Activated naive CD8-positive, alpha-beta T cell treated with anti-CD3 and anti-CD28 coated beads, Interleukin-2, amount 50 U/mL, for 24 hours (primary cell): ENCODE measurements around the gene DYNC1H1.
A peak's percentile ranks its signal among the peaks of the same experiment; 100 is the strongest.

Source experiments
- ATAC-seq: fragments of 150-1000 bp; cut with Tn5 transposase; one replicate; pipeline ENCODE4 v1.10.0; 2021
- DNase-seq: peaks from one replicate; pipeline ENCODE4 v3.0.0; 2021
- H3K27ac Mint-ChIP-seq: one replicate; pipeline ENCODE4 v1.8.0; 2021; ENCODE audit warnings: mild to moderate bottlenecking, mixed read lengths
- H3K27me3 Mint-ChIP-seq: one replicate; pipeline ENCODE4 v1.8.0; 2021; ENCODE audit warnings: mixed read lengths
- H3K36me3 Mint-ChIP-seq: one replicate; pipeline ENCODE4 v1.8.0; 2021; ENCODE audit warnings: low read depth, mixed read lengths
- H3K4me1 Mint-ChIP-seq: one replicate; pipeline ENCODE4 v1.8.0; 2021; ENCODE audit warnings: mixed read lengths
- H3K4me3 Mint-ChIP-seq: one replicate; pipeline ENCODE4 v1.8.0; 2021; ENCODE audit warnings: mild to moderate bottlenecking, moderate library complexity, mixed read lengths
- H3K9me3 Mint-ChIP-seq: one replicate; pipeline ENCODE4 v1.8.0; 2021; ENCODE audit warnings: mixed read lengths

DYNC1H1 gene

DNA sequence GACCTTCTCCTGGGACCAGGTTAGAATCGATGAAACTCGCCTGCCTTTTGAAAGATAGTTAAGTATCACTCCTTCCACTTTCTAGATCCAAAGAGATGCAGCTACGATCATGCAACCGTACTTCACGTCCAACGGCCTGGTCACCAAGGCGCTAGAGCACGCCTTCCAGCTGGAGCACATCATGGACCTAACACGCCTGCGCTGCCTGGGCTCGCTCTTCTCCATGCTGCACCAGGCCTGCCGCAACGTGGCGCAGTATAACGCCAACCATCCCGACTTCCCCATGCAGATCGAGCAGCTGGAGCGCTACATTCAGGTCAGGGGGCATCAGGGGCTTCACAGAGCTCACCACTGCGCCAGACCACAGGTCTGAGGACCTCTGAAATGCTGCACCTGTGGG is 51.4 kb downstream of the DYNC1H1 start:
- no peak for DNase-seq
- no peak overlapping the region for H3K27ac Mint-ChIP-seq
- H3K4me1 Mint-ChIP-seq, result peaks cover 19% of the 10 kb centered on the region
- H3K36me3 Mint-ChIP-seq, result peaks cover 67% of the 10 kb centered on the region
- H3K9me3 Mint-ChIP-seq, result no peaks in the 10 kb centered on the region
- no peaks in the 10 kb centered on the region for H3K27me3 Mint-ChIP-seq
- no peak overlapping the region for H3K4me3 Mint-ChIP-seq
- ATAC-seq, result no peak

DNA sequence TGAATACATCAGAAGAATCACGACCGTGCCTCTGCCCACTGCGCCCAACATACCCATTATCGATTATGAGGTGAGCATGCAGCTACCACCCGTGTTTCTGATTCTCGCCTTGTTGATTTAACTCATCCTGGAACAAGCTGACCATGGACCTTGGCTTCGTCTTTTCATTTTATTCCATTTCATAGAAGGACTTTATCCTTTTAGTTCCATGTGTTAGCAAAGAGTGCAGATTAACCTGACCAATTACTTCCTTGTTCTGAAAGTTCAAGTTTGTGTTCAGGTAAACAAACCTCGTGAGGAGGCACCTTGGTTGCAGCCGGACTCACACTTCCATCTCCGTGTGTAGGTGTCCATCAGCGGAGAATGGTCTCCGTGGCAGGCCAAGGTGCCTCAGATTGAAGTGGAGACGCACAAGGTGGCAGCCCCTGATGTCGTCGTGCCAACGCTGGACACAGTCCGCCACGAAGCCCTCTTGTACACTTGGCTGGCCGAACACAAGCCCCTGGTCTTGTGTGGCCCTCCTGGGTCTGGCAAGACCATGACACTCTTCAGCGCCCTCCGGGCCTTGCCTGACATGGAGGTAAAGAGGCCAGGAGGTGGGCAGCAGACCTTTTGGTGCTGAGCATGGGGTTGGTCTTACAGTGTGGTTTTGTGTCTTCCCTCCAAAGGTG is 52.2 kb downstream of the DYNC1H1 start:
- H3K27ac Mint-ChIP-seq, result no peak overlapping the region
- no peaks in the 10 kb centered on the region for H3K27me3 Mint-ChIP-seq
- ATAC-seq, result no peak
- peaks cover 25% of the 10 kb centered on the region for H3K4me1 Mint-ChIP-seq
- no peak for DNase-seq
- H3K9me3 Mint-ChIP-seq, result no peaks in the 10 kb centered on the region
- peaks cover 70% of the 10 kb centered on the region for H3K36me3 Mint-ChIP-seq
- H3K4me3 Mint-ChIP-seq, result no peak overlapping the region

DNA sequence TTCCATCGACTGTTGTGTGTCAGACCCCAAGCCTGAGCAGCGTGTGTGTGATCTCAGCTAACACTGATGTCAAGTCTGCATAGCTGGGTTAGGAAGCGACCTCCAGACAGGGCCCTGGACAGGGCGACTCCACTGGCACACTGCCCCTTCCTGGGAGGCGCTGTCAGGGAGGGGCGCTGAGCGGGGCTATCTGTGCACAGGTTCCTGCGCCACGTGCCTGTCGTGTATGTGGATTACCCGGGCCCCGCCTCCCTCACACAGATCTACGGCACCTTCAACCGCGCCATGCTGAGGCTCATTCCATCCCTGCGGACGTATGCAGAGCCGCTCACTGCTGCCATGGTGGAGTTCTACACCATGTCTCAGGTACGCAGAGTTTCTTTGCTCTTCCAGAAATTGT is 53.9 kb downstream of the DYNC1H1 start:
- Mint-ChIP-seq H3K4me3 (no peak overlapping the region), H3K4me1 (peaks cover 25% of the 10 kb centered on the region), H3K27me3 (no peaks in the 10 kb centered on the region), H3K27ac (peak overlapping the region; percentile 27), H3K36me3 (peaks cover 66% of the 10 kb centered on the region), H3K9me3 (no peaks in the 10 kb centered on the region)
- ATAC-seq (no peak), DNase-seq (no peak)

DNA sequence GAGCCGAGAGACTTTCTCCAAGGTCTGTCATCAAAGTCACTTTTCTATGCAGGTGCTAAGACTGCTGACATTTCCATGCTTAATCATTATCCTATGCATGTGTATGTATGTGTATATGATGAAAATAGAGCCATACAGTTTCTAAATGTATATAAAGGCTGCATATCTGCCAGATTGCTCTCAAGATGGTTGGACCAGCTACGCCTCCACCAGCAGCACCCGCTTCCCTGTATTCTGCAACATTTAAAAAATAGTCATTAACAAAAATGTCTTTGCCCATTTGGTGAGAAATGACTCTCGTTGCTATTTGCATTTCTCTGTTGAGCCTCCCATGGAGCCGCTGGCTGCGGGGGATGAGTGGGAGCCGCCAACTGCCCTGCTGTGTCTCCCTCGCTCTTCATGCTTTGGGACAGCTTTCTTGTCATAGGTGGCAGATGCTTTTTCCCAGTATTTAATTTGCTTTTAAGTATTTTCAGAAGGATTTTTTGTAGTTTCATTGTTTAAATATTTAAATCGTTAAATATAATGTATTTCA is 54.7 kb downstream of the DYNC1H1 start:
- no peak overlapping the region for H3K4me3 Mint-ChIP-seq
- H3K36me3 Mint-ChIP-seq, result peaks cover 64% of the 10 kb centered on the region
- no peak for DNase-seq
- no peak overlapping the region for H3K27ac Mint-ChIP-seq
- no peaks in the 10 kb centered on the region for H3K9me3 Mint-ChIP-seq
- ATAC-seq, result no peak
- H3K27me3 Mint-ChIP-seq, result no peaks in the 10 kb centered on the region
- peaks cover 25% of the 10 kb centered on the region for H3K4me1 Mint-ChIP-seq

DNA sequence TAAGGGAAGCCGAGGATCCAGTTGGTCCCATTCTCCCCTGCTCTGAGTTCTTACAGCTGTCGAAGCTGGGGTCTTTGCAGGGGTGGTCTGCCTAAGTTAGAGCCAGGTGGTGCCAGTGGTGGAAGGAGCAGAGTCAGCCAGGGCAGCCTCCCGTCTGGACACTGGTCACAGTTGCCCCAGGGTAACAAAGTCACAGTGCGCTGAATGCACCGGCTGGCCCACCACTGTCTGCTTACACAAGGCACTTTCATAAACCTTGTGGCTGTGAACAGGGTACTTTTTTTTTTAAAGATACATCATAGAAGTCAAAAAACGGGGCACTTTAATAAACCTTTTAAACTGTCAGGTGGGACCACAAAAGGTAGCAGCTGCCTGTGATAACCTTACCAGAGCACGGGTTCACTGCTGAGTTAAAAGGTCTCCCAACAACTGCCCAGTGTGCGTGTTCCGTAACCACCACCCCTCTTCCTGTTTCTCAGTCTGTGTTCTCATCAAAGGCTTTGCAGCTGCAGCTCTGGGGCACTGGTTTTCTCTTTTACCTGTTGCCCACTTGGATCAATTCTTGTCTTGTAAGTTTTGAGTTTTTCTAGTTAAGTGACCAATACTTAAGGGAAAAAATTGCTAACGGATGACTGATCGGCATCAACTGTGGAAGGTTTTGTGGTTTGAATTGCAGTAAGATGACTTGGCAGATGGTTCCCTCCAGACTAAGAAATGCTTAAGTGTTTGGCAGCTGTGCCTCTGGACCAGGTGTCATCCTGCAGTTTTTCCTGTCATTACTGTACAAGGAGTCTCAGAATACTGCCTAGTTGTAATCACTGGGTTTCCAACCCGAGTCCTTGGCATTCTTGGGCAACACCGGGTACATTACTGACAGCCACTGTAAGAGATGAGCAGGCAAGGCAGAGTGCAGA is 55.9 kb downstream of the DYNC1H1 start:
- peak overlapping the region; percentile 89 for H3K27ac Mint-ChIP-seq
- peak overlapping the region; percentile 31 for H3K4me3 Mint-ChIP-seq
- H3K36me3 Mint-ChIP-seq, result peaks cover 64% of the 10 kb centered on the region

DNA sequence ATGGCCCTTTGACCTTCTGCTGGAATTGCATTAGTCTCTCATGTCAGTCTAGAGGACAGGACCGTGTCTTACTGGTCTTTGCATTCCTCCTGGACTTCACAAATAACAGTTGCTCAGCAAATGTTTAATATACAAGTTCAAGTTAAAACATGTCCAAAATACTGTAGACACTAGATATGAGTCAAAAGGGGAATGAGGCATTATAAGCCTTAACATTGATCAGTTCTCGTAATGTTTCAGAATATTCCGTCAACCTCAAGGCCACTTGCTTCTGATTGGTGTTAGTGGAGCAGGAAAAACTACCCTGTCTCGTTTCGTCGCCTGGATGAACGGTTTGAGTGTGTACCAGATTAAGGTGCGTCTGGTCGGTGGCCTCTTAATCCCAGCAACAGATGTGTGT is 62.6 kb downstream of the DYNC1H1 start:
- no peak overlapping the region for H3K27ac Mint-ChIP-seq

More for the DNA sequence above, 55.9 kb downstream of the DYNC1H1 start:
- DNase-seq, result peak; percentile 59
- ATAC-seq, result peak; percentile 94
- H3K9me3 Mint-ChIP-seq, result no peaks in the 10 kb centered on the region
- no peaks in the 10 kb centered on the region for H3K27me3 Mint-ChIP-seq
- H3K4me1 Mint-ChIP-seq, result peaks cover 25% of the 10 kb centered on the region

DNA sequence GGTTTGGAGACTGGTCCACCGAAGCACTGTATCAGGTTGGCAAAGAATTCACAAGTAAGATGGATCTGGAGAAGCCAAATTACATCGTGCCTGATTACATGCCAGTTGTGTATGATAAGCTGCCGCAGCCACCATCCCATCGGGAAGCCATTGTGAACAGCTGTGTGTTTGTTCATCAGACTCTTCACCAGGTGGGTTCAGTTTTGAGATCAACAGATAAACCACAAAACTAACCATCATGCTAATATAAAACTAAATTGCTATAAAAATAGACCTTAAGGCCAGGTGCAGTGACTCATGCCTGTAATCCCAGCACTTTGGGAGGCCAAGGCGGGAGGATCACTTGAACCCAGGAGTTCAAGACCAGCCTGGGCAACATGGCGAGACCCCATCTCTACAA is 63.6 kb downstream of the DYNC1H1 start:
- Mint-ChIP-seq H3K4me1 (no peaks in the 10 kb centered on the region), H3K9me3 (no peaks in the 10 kb centered on the region), H3K27ac (no peak overlapping the region), H3K36me3 (peaks cover 62% of the 10 kb centered on the region), H3K27me3 (no peaks in the 10 kb centered on the region), H3K4me3 (no peak overlapping the region)
- ATAC-seq (no peak), DNase-seq (no peak)

More for the DNA sequence above, 62.6 kb downstream of the DYNC1H1 start:
- no peaks in the 10 kb centered on the region for H3K9me3 Mint-ChIP-seq
- ATAC-seq, result no peak
- DNase-seq, result no peak
- H3K4me3 Mint-ChIP-seq, result no peak overlapping the region
- H3K27me3 Mint-ChIP-seq, result no peaks in the 10 kb centered on the region
- H3K36me3 Mint-ChIP-seq, result peaks cover 63% of the 10 kb centered on the region
- no peaks in the 10 kb centered on the region for H3K4me1 Mint-ChIP-seq

DNA sequence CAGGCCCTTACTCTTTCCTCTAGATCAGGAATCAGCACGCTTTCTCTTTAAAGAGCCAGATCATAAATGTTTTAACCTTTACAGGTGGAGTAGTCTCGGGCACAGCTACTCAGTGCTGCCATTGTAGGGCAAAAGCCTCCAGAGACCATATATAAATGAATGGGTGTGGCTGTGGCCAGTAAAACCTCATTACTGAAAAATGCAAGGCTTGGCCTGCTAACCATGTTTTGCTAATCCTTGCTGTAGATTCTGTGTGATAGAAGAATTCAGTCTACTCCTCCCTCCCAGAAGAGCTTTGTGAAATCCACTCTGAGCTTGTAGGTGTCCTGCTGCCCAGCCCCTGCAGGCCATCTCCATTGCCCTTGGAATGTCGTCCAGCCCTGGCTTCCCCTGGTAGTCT is 64.4 kb downstream of the DYNC1H1 start:
- Mint-ChIP-seq H3K9me3 (no peaks in the 10 kb centered on the region), H3K4me1 (no peaks in the 10 kb centered on the region), H3K4me3 (no peak overlapping the region), H3K27ac (no peak overlapping the region), H3K27me3 (no peaks in the 10 kb centered on the region), H3K36me3 (peaks cover 67% of the 10 kb centered on the region)
- ATAC-seq (no peak), DNase-seq (no peak)

DNA sequence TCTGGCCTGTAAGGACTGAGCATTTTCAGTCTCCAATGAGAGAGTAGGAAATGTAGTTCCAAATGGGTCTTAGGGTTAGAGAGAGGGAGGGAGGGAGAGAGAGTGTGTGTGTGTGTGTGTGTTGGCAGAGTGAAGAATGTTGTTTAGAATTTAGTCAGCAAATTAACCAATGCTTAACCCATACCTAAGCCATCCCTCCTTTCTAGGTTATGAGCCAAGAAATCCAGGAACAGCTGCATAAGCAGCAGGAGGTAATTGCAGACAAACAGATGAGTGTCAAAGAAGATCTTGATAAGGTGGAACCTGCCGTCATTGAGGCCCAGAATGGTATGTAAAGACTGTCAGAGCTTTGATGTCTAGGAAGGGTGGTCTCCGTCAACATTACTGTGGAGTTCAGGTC is 65.6 kb downstream of the DYNC1H1 start:
- no peak for DNase-seq
- Mint-ChIP-seq H3K36me3 (peaks cover 68% of the 10 kb centered on the region), H3K9me3 (no peaks in the 10 kb centered on the region), H3K4me1 (no peaks in the 10 kb centered on the region), H3K27me3 (no peaks in the 10 kb centered on the region), H3K27ac (no peak overlapping the region), H3K4me3 (no peak overlapping the region)
- no peak for ATAC-seq

DNA sequence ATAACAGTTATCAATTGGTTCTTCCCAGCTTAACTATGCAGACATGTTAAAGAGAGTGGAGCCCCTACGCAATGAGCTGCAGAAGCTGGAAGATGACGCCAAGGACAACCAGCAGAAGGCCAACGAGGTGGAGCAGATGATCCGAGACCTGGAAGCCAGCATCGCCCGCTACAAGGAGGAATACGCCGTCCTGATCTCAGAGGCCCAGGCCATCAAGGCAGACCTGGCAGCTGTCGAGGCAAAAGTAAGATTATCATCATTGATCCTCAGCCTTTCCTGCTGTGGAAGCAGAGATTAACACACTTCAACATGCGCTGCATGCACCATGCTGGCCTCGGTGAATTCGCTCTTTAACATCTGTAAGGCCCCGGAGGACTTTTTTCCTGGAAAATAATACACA is 68.9 kb downstream of the DYNC1H1 start:
- ATAC-seq, result no peak
- Mint-ChIP-seq H3K27me3 (no peaks in the 10 kb centered on the region), H3K9me3 (no peaks in the 10 kb centered on the region), H3K4me1 (no peaks in the 10 kb centered on the region), H3K36me3 (peaks cover 64% of the 10 kb centered on the region), H3K27ac (no peak overlapping the region), H3K4me3 (no peak overlapping the region)
- no peak for DNase-seq

DNA sequence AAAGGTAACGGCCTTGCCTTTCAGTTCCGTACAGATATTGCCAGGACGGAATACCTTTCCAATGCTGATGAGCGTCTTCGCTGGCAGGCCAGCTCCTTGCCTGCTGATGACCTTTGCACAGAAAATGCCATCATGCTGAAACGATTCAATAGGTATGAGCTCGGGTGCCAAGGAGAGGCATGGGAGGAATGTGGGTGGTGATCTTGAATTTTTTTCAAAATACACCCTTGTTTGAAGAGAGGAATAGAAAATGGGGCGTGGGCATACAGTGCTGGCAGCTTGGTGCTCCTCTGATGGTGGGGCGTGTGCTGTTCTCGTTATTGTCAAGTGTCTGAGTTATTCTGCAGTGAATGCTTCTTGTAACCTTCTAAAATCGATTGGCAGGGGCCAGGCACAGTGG is 69.9 kb downstream of the DYNC1H1 start:
- Mint-ChIP-seq H3K4me1 (no peaks in the 10 kb centered on the region), H3K27me3 (no peaks in the 10 kb centered on the region), H3K27ac (no peak overlapping the region), H3K9me3 (no peaks in the 10 kb centered on the region), H3K4me3 (no peak overlapping the region), H3K36me3 (peaks cover 61% of the 10 kb centered on the region)
- no peak for DNase-seq
- ATAC-seq, result no peak

DNA sequence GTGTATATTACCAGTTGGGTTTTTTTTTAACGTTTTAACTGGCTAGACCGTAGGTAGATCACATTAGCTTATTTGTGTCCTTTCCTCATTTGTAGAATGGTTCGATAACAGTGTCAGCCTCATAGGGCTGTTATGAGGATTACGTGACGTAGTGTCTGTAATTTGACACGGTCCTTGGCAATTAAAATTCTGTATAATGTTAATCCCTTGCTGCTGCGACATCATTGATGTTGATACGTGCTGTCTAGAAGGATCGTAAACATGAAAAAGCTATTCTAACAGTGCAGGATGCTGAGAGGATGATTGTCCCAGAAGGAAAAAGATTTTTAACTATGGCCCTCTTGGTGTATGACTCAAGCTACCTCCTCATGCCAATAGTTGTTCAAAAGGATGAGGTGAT is 71.5 kb downstream of the DYNC1H1 start:
- Mint-ChIP-seq H3K4me1 (no peaks in the 10 kb centered on the region), H3K4me3 (no peak overlapping the region), H3K36me3 (peaks cover 54% of the 10 kb centered on the region), H3K27ac (no peak overlapping the region), H3K9me3 (no peaks in the 10 kb centered on the region), H3K27me3 (no peaks in the 10 kb centered on the region)
- no peak for ATAC-seq
- no peak for DNase-seq

DNA sequence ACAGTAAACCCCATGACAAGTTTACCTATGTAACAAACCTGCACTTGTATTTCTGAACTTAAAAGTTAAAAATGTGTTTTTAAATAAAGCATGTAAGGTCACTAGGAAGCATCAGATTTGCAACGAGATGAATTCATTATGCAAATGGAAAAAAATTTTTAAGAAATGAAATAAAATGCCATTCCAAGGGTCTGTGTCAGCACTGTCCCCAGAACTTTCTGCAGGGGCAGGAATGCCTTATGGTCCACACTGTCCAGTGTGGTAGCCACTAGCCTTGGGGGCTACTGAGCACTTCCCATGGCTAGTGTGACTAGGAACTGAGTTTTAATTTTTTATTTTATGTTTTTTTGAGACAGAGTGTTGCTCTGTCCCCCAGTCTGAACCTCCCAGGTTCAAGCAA is 73.3 kb downstream of the DYNC1H1 start:
- Mint-ChIP-seq H3K9me3 (no peaks in the 10 kb centered on the region), H3K4me3 (no peak overlapping the region), H3K4me1 (no peaks in the 10 kb centered on the region), H3K36me3 (peaks cover 58% of the 10 kb centered on the region), H3K27me3 (no peaks in the 10 kb centered on the region), H3K27ac (no peak overlapping the region)
- ATAC-seq (no peak), DNase-seq (no peak)

DNA sequence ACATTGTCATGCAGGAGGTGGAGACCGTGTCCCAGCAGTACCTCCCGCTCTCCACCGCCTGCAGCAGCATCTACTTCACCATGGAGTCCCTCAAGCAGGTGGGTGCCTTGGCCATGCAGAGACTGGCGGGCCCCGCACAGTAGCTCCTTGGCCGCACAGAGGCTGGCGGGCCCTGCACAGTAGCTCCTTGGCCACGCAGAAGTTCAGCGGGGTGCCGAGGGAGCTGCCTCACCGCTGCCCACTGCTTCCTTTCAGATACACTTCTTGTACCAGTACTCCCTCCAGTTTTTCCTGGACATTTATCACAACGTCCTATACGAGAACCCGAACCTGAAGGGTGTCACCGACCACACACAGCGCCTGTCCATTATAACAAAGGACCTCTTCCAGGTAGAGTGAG is 74.8 kb downstream of the DYNC1H1 start:
- H3K36me3 Mint-ChIP-seq, result peaks cover 49% of the 10 kb centered on the region
- no peaks in the 10 kb centered on the region for H3K27me3 Mint-ChIP-seq
- H3K27ac Mint-ChIP-seq, result no peak overlapping the region
- no peaks in the 10 kb centered on the region for H3K9me3 Mint-ChIP-seq
- H3K4me3 Mint-ChIP-seq, result no peak overlapping the region
- H3K4me1 Mint-ChIP-seq, result no peaks in the 10 kb centered on the region
- ATAC-seq (no peak), DNase-seq (no peak)

DNA sequence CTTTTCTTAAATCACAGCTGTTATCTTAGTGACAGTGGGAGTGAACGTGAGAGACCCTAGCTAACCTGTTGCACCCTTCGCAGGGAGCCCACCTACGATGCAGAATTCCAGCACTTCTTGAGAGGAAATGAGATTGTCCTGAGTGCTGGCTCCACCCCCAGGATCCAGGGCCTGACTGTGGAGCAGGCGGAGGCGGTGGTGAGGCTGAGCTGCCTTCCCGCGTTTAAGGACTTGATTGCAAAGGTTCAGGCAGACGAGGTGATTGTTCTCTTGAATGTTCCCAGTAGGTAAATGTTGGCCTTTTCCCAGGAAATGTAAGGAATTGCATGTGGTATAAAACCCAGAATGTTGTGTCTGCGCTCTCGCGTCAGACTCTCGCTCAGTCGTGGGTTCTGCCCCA is 75.8 kb downstream of the DYNC1H1 start:
- peaks cover 48% of the 10 kb centered on the region for H3K36me3 Mint-ChIP-seq

More for the DNA sequence above, 75.8 kb downstream of the DYNC1H1 start:
- no peak overlapping the region for H3K4me3 Mint-ChIP-seq
- DNase-seq (no peak), ATAC-seq (no peak)
- no peaks in the 10 kb centered on the region for H3K9me3 Mint-ChIP-seq
- no peaks in the 10 kb centered on the region for H3K27me3 Mint-ChIP-seq
- no peak overlapping the region for H3K27ac Mint-ChIP-seq
- no peaks in the 10 kb centered on the region for H3K4me1 Mint-ChIP-seq
